OCI-LY7 (cell line): ENCODE results near the gene ZNF101. TPM values are rescaled to one million over a fixed set of nuclear protein-coding genes. Genes with fewer than 3 reads are reported as not detected.

Experiments
- BruUV-seq: library from RNA; stranded (reverse); fragments of 400-500 nt; replicated peaks from 2 replicates; lab custom pipeline; 2021; lab: Mats Ljungman, UMichigan
- CTCF ChIA-PET: fragments of 300-600 bp; sonication (Branson Sonifier 250); formaldehyde crosslinking; loops from one replicate; lab custom pipeline; 2022; ENCODE audit warnings: antibody characterized with exemption; ENCODE audit not compliant: unreplicated experiment; lab: Charles Lee
- POLR2A ChIA-PET: fragments of 300-600 bp; sonication (Branson Sonifier 250); formaldehyde crosslinking; loops from one replicate; lab custom pipeline; 2022; ENCODE audit warnings: antibody characterized with exemption; lab: Charles Lee
- DNase-seq: peaks from one replicate; pipeline ENCODE4 v3.0.0-alpha.2; 2015; ENCODE audit warnings: low spot score
- H2AFZ ChIP-seq: fragments of 200-600 bp; sonication (generic), shearing (Covaris generic); 2 replicates; pipeline ENCODE4 v1.6.1; 2014; ENCODE audit warnings: mild to moderate bottlenecking, antibody characterized with exemption, low read length, moderate library complexity
- H3K27ac ChIP-seq: fragments of 200-600 bp; sonication (generic); 2 replicates; pipeline ENCODE4 v1.5.1; 2014; ENCODE audit warnings: mixed run types, low read depth, mild to moderate bottlenecking, moderate library complexity, low read length, inconsistent platforms; ENCODE audit not compliant: poor library complexity, severe bottlenecking
- H3K36me3 ChIP-seq: fragments of 200-600 bp; sonication (generic); 2 replicates; pipeline ENCODE4 v1.6.1; 2014; ENCODE audit warnings: mild to moderate bottlenecking, antibody characterized with exemption, low read length, moderate library complexity, mixed read lengths; ENCODE audit not compliant: insufficient read depth
- H3K4me1 ChIP-seq: fragments of 200-600 bp; sonication (generic); 2 replicates; pipeline ENCODE4 v1.5.1; 2014; ENCODE audit warnings: mild to moderate bottlenecking, low read length; ENCODE audit not compliant: insufficient read depth, poor library complexity, severe bottlenecking
- H3K4me2 ChIP-seq: fragments of 200-600 bp; sonication (generic); 2 replicates; pipeline ENCODE4 v1.6.1; 2014; ENCODE audit warnings: mild to moderate bottlenecking, low read length
- H3K4me3 ChIP-seq: fragments of 200-600 bp; sonication (generic); 2 replicates; pipeline ENCODE4 v1.5.1; 2014; ENCODE audit warnings: mild to moderate bottlenecking, low read depth, low read length; ENCODE audit not compliant: poor library complexity, severe bottlenecking
- H3K79me2 ChIP-seq: fragments of 200-600 bp; sonication (generic); 2 replicates; pipeline ENCODE4 v1.6.1; 2016; ENCODE audit warnings: low read depth, mild to moderate bottlenecking, low read length, moderate library complexity, mixed read lengths; ENCODE audit not compliant: insufficient read depth
- H3K9me2 ChIP-seq: fragments of 200-600 bp; sonication (generic); 2 replicates; pipeline ENCODE4 v1.6.1; 2016; ENCODE audit warnings: mild to moderate bottlenecking, low read length, mixed read lengths; ENCODE audit not compliant: insufficient read depth
- H3K9me3 ChIP-seq: fragments of 200-600 bp; sonication (generic); 2 replicates; pipeline ENCODE4 v1.6.1; 2014; ENCODE audit warnings: mild to moderate bottlenecking, mixed run types, low read length, mixed read lengths
- H4K20me1 ChIP-seq: fragments of 200-600 bp; sonication (generic); 2 replicates; pipeline ENCODE4 v1.6.1; 2014; ENCODE audit warnings: mild to moderate bottlenecking, antibody characterized with exemption, low read length, moderate library complexity, mixed read lengths; ENCODE audit not compliant: insufficient read depth
- EZH2phosphoT487 ChIP-seq: fragments of 200-600 bp; sonication (generic); IDR thresholded peaks from 2 replicates; pipeline ENCODE4 v1.6.1; 2018; ENCODE audit warnings: low read depth, borderline replicate concordance, mild to moderate bottlenecking, mixed run types, antibody characterized with exemption, low read length, moderate library complexity, mixed read lengths
- intact Hi-C: fragments of 100-400 bp; cut with micrococcal nuclease; formaldehyde crosslinking; loops from one replicate; pipeline ENCODE4 v1.10.0; 2022; ENCODE audit not compliant: unreplicated experiment
- total RNA-seq, 2 experiments: library from RNA; depleted of rRNA in 1 of 2; stranded (reverse); fragments of >200 nt in 1 of 2; shearing (Covaris generic) in 1 of 2; gene quantifications; 2 replicates each; pipeline ENCODE4 v1.2.3, GENCODE V29; 2014 to 2022
- TF ChIP-seq, protein P1 (sequence below): fragments of 200-600 bp; sonication (generic); conservative IDR thresholded peaks from 2 replicates; pipeline ENCODE4 v1.5.1; 2014; ENCODE audit warnings: mild to moderate bottlenecking, antibody characterized with exemption, low read length, moderate library complexity, mixed read lengths

ZNF101 gene
- total RNA-seq, 2 experiments from 2014 or later, result 66.6 to 83.8 TPM

DNA sequence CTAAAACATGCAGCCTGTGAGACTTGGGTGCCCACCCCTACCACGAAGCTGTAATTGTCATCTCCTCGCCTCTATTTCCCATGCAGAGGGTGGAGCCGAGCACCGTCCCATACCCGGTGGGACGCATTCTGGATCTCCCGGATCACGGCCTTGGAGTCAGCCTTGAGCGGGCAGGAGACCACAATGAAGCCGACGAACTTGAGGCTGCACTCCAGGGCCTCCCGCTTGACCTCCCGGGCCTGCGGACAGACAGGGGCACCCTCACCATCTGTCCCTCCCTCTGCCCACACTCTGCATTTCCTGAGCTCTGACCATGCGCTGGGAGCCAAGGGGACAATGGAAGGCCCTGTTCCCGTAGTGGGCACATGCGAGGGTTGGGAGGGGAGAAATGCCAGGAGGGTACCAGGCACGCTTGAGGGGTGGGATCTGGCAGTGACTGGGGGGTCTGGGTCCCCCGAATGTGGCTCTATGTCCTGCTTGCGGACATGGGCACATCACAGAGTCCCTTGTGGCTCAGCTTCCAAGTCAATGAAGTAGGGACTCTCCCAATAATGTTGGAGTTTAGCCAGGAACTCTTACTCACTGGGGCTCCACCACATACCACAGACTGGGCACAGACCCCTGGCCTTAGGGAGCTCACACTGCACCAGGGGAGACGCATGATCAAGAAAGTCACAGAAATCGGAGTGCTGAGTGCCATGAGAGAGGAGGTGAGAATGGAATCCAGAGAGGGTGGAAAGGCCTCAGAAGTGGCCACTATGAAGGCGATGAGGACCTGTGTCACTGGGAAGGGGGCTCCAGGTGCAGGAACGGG is 15.9 kb upstream of the ZNF101 start:
- no peaks in the 10 kb centered on the region for H3K9me3 ChIP-seq
- H3K4me1 ChIP-seq, result no peaks in the 10 kb centered on the region
- H3K4me2 ChIP-seq, result no peak overlapping the region
- H2AFZ ChIP-seq, result no peak overlapping the region
- H3K79me2 ChIP-seq, result no peaks in the 10 kb centered on the region
- no peaks in the 10 kb centered on the region for H4K20me1 ChIP-seq
- DNase-seq, result no peak
- BruUV-seq, result no TSS peak
- no peaks in the 10 kb centered on the region for H3K9me2 ChIP-seq
- H3K36me3 ChIP-seq, result peaks cover 94% of the 10 kb centered on the region
- H3K4me3 ChIP-seq, result no peak overlapping the region
- ChIA-PET CTCF (no interaction called here), POLR2A (no interaction called here)
- no peak overlapping the region for H3K27ac ChIP-seq
- intact Hi-C loops, result no loop called here
- no peak for TF ChIP-seq EZH2phosphoT487
- TF ChIP-seq, protein P1, sequence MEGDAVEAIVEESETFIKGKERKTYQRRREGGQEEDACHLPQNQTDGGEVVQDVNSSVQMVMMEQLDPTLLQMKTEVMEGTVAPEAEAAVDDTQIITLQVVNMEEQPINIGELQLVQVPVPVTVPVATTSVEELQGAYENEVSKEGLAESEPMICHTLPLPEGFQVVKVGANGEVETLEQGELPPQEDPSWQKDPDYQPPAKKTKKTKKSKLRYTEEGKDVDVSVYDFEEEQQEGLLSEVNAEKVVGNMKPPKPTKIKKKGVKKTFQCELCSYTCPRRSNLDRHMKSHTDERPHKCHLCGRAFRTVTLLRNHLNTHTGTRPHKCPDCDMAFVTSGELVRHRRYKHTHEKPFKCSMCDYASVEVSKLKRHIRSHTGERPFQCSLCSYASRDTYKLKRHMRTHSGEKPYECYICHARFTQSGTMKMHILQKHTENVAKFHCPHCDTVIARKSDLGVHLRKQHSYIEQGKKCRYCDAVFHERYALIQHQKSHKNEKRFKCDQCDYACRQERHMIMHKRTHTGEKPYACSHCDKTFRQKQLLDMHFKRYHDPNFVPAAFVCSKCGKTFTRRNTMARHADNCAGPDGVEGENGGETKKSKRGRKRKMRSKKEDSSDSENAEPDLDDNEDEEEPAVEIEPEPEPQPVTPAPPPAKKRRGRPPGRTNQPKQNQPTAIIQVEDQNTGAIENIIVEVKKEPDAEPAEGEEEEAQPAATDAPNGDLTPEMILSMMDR, result no peak

DNA sequence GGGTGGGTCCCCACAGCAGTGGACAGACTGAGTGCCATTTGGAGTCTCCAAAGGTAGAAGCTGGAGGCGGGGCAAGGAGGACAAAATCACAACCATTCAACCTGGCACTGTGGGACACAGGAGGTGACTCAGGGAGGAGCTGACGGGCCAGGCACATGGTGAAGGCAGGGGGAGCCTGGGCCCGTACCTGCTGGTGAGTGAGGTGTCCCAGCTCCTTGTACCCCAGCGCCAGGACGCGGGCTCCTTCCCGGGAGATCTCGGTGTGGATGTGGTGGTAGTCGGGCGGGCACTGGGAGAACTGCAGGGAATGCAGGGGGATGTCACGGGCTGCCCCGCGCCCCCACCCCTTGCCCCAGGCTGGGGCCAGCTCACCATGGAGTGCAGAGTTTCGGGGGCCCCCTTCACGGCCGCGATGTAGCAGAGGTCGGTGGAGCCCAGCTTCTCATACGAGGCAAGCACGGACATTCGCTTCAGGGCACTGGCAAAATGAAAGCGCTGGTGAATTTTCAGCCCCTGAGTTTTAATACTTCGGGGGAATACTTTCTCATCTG is 15.0 kb upstream of the ZNF101 start:
- Histone ChIP-seq H4K20me1 (no peaks in the 10 kb centered on the region), H3K27ac (no peak overlapping the region), H3K4me1 (no peaks in the 10 kb centered on the region), H2AFZ (no peak overlapping the region), H3K4me2 (no peak overlapping the region), H3K9me3 (no peaks in the 10 kb centered on the region), H3K4me3 (no peak overlapping the region), H3K36me3 (peaks cover 98% of the 10 kb centered on the region), H3K79me2 (no peaks in the 10 kb centered on the region), H3K9me2 (no peaks in the 10 kb centered on the region)
- ChIA-PET CTCF (interaction anchor here (0.6 kb wide), 1 partner anchor 127 kb away, joined by 3 read pairs; no protein-coding TSS in a partner anchor), POLR2A (no interaction called here)
- no peak for TF ChIP-seq EZH2phosphoT487
- TF ChIP-seq, protein P1, result no peak
- DNase-seq, result no peak
- intact Hi-C loops, result no loop called here
- no TSS peak for BruUV-seq

DNA sequence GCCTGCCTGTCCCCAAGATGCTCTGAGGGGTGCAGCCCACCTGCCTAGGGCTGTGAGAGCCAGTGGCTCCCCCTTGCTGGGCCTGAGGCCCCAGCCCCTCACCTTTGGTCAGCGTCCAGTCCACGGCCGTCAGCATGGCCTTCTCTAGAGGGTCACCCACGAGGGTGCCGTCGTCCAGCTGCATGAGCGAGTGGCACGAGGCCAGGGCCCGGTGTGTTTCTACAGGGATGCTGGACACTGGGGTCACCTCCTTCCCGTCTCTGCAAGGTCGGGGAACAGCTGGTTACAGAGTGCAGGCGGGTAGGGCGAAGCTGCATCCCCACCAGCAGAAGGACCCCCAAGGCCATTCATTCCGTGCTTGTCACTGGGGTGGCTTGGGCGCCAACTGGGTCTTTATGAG is 14.2 kb upstream of the ZNF101 start:
- H3K4me3 ChIP-seq, result no peak overlapping the region
- H3K4me2 ChIP-seq, result no peak overlapping the region
- H3K36me3 ChIP-seq, result peaks cover 99% of the 10 kb centered on the region
- H3K79me2 ChIP-seq, result no peaks in the 10 kb centered on the region
- CTCF ChIA-PET, result no interaction called here
- no peak overlapping the region for H2AFZ ChIP-seq
- TF ChIP-seq EZH2phosphoT487, result no peak
- TF ChIP-seq, protein P1, result no peak
- no peaks in the 10 kb centered on the region for H4K20me1 ChIP-seq
- no peak for DNase-seq
- no peaks in the 10 kb centered on the region for H3K9me2 ChIP-seq
- H3K9me3 ChIP-seq, result no peaks in the 10 kb centered on the region
- intact Hi-C loops, result no loop called here
- no peaks in the 10 kb centered on the region for H3K4me1 ChIP-seq
- no peak overlapping the region for H3K27ac ChIP-seq
- POLR2A ChIA-PET, result no interaction called here
- no TSS peak for BruUV-seq
